ENCODE data around the gene TRIM28.

TRIM28 gene

GRCh38 chr19:58513213-58513693 lies 30.6 kb upstream of the TRIM28 start:
- peaks cover 3% of the 10 kb centered on the region for H3K4me1 ChIP-seq (ENCODE audit: control insufficient read depth, insufficient read depth, low read length, unreplicated experiment)
- no peak overlapping the region for H2AFZ ChIP-seq (ENCODE audit: low read length, unreplicated experiment)
- H3K36me3 ChIP-seq (ENCODE audit: insufficient read depth, low read length): no peaks in the 10 kb centered on the region
- peaks cover 19% of the 10 kb centered on the region for H3K79me2 ChIP-seq (ENCODE audit: control insufficient read depth, insufficient read depth, low read length, unreplicated experiment)
- no peak overlapping the region for H3K4me3 ChIP-seq (ENCODE audit: low read depth, low read length)
- no peaks in the 10 kb centered on the region for H3K27me3 ChIP-seq (ENCODE audit: insufficient read depth, low read length)
- H3K27ac ChIP-seq (ENCODE audit: low read depth, low read length): no peak overlapping the region

- H2AFZ ChIP-seq (ENCODE audit: low read length, unreplicated experiment): no peak overlapping the region
- no peaks in the 10 kb centered on the region for H3K36me3 ChIP-seq (ENCODE audit: insufficient read depth, low read length)
- no peak overlapping the region for H3K27ac ChIP-seq (ENCODE audit: low read depth, low read length)
- peak overlapping the region; percentile 63 for H3K4me3 ChIP-seq (ENCODE audit: low read depth, low read length)
- H3K79me2 ChIP-seq (ENCODE audit: control insufficient read depth, insufficient read depth, low read length, unreplicated experiment): peaks cover 25% of the 10 kb centered on the region
- H3K4me1 ChIP-seq (ENCODE audit: control insufficient read depth, insufficient read depth, low read length, unreplicated experiment): peaks cover 4% of the 10 kb centered on the region
- no peaks in the 10 kb centered on the region for H3K27me3 ChIP-seq (ENCODE audit: insufficient read depth, low read length)
Observed at GRCh38 chr19:58513694-58514563, 29.9 kb upstream of the TRIM28 start.

GRCh38 chr19:58514564-58515022 lies 29.3 kb upstream of the TRIM28 start:
- no peak overlapping the region for H3K27ac ChIP-seq (ENCODE audit: low read depth, low read length)

DNA sequence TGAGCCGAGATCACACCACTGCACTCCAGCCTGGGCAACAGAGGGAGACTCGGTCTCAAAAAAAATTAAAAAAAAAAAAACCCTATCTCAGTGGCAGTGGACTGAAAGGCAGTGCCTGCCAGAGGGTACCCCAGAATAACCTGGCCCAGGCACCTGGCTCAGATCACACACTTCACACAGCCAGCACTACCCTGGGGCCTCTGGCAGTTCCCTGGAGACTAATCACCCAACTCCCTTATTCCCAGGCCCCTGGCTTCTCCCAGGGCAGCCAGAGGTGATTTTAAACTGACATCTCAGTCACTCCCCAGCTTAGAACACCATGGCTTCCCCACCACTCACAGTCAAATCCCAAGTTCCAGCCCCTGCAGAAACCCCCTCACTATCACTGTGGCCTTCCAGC lies 28.6 kb upstream of the TRIM28 start:
- H2AFZ ChIP-seq (ENCODE audit: low read length, unreplicated experiment): no peak overlapping the region
- no peaks in the 10 kb centered on the region for H3K36me3 ChIP-seq (ENCODE audit: insufficient read depth, low read length)
- H3K4me1 ChIP-seq (ENCODE audit: control insufficient read depth, insufficient read depth, low read length, unreplicated experiment): peaks cover 4% of the 10 kb centered on the region
- no peak overlapping the region for H3K4me3 ChIP-seq (ENCODE audit: low read depth, low read length)
- H3K79me2 ChIP-seq (ENCODE audit: control insufficient read depth, insufficient read depth, low read length, unreplicated experiment): peaks cover 25% of the 10 kb centered on the region
- H3K27me3 ChIP-seq (ENCODE audit: insufficient read depth, low read length): no peaks in the 10 kb centered on the region
- H3K27ac ChIP-seq (ENCODE audit: low read depth, low read length): no peak overlapping the region

More at GRCh38 chr19:58514564-58515022, 29.3 kb upstream of the TRIM28 start:
- Histone ChIP-seq H3K4me3 (ENCODE audit: low read depth, low read length) (peak overlapping the region; percentile 63), H3K4me1 (ENCODE audit: control insufficient read depth, insufficient read depth, low read length, unreplicated experiment) (peaks cover 4% of the 10 kb centered on the region), H3K79me2 (ENCODE audit: control insufficient read depth, insufficient read depth, low read length, unreplicated experiment) (peaks cover 25% of the 10 kb centered on the region), H2AFZ (ENCODE audit: low read length, unreplicated experiment) (no peak overlapping the region), H3K36me3 (ENCODE audit: insufficient read depth, low read length) (no peaks in the 10 kb centered on the region), H3K27me3 (ENCODE audit: insufficient read depth, low read length) (no peaks in the 10 kb centered on the region)

DNA sequence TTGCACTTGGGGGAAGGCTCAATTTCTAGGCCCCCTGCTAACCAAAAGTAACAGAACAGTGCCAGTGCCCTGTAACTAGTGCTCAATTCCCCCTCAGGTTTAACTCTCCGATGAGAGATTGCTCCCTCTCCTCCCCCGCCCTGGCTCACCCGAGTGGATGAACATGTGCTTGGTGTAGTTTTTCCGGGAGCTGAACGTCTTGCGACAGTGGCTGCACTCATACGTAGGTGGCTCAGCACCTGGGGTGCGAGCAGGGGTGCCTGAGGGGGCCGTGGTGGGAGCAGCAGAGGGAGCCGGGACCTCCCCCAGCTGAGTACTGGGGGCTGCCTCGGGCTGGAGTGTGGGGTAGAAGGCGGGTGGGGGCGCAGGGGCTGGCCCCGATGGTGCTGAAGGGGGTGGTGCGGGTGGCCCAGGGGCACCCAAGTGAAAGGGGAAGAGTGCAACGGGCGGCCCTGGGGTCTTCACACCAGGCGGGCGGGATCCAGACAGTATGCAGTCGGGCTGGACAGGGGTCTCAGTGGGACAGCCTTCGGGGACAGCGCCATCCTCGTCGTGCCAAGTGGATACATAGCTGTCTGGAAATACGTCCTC lies 27.5 kb upstream of the TRIM28 start:
- Histone ChIP-seq H2AFZ (ENCODE audit: low read length, unreplicated experiment) (no peak overlapping the region), H3K4me1 (ENCODE audit: control insufficient read depth, insufficient read depth, low read length, unreplicated experiment) (peaks cover 6% of the 10 kb centered on the region), H3K27me3 (ENCODE audit: insufficient read depth, low read length) (no peaks in the 10 kb centered on the region), H3K4me3 (ENCODE audit: low read depth, low read length) (no peak overlapping the region), H3K36me3 (ENCODE audit: insufficient read depth, low read length) (no peaks in the 10 kb centered on the region), H3K27ac (ENCODE audit: low read depth, low read length) (no peak overlapping the region), H3K79me2 (ENCODE audit: control insufficient read depth, insufficient read depth, low read length, unreplicated experiment) (peaks cover 25% of the 10 kb centered on the region)

DNA sequence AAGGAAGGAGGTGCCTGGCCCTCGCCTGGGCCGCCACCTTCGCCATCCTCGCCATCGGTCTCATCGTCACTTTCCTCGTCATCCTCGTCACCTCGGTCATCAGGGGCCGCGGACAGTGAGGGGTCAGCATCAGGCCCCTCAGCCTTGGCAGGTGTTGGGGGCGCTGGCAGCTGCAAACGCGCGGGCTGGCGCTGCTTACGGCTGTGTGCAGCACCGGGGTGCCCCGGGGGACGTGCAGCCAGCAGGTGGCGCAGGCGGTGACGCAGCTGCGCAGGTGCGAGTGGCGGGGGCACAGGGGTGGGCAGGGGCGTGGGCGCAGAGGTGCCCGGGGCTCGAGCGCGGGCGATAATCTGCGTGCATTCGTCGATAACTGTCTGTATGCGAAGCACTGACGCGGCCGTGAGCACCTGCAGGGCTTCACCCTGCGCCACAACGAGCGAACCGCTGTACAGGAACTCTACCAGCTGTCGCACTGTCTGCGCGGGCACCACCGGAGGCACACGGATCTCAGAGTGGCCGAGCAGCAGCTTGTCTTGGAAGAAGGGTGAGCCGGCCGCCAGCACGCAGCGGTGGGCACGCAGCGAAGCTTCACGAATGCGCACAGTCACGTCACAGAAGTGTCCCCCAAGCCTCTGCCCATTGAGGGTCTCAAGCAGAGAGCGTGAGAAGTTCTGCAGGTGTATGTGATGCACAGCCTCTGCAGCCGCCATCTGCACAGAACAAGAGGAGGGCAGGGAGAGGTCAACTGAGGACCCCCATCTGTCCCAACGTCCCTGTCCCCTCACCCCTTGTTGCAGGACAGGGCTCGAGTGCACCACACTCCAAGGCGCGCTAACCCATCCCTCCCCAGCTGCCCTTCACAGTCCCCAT lies 26.7 kb upstream of the TRIM28 start:
- no peak overlapping the region for H3K4me3 ChIP-seq (ENCODE audit: low read depth, low read length)
- peaks cover 25% of the 10 kb centered on the region for H3K79me2 ChIP-seq (ENCODE audit: control insufficient read depth, insufficient read depth, low read length, unreplicated experiment)
- H3K27me3 ChIP-seq (ENCODE audit: insufficient read depth, low read length): no peaks in the 10 kb centered on the region
- H2AFZ ChIP-seq (ENCODE audit: low read length, unreplicated experiment): no peak overlapping the region
- H3K27ac ChIP-seq (ENCODE audit: low read depth, low read length): no peak overlapping the region
- H3K4me1 ChIP-seq (ENCODE audit: control insufficient read depth, insufficient read depth, low read length, unreplicated experiment): peaks cover 6% of the 10 kb centered on the region
- no peaks in the 10 kb centered on the region for H3K36me3 ChIP-seq (ENCODE audit: insufficient read depth, low read length)

DNA sequence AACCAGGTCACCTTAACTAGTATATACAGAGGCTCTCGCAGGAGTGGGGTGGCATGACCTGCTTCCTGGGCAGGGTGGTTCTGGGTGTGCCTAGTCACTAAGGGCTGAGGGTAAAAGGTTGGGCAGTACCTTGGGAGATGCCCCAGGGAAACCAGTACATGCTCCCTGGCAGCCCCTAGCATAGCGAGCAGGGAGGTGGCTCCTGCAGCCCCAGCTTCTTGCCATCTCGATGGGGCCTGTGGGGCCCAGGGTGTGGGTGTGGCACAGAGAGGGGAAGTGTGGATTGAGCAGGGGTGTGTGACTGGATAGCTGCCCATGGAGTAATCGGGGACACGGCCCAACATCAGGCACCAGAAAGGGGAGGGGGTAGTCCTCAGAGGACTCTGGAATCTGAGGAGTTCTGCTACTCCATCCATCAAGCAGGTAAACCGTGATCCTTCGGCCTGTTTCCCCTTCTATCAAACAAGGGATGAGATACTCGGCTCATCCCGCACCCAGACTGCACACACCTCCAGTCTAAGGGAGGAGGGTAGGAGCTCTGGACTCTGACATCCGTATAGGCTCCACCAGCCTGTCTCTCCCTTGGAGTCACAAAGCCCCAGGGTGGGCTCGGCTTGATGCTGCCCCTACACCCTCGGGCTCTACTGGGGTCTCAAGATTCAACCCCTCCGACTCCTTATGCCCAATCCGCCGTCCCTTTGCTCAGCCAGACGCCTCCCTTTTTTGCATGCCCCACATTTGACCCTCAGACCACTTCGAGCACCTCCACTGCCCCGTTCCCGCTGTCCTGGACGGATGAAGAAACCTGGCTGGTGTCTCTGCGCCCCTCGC lies 25.4 kb upstream of the TRIM28 start:
- no peaks in the 10 kb centered on the region for H3K36me3 ChIP-seq (ENCODE audit: insufficient read depth, low read length)
- H3K27me3 ChIP-seq (ENCODE audit: insufficient read depth, low read length): no peaks in the 10 kb centered on the region
- peaks cover 25% of the 10 kb centered on the region for H3K79me2 ChIP-seq (ENCODE audit: control insufficient read depth, insufficient read depth, low read length, unreplicated experiment)
- H3K4me3 ChIP-seq (ENCODE audit: low read depth, low read length): peak overlapping the region; percentile 82
- H2AFZ ChIP-seq (ENCODE audit: low read length, unreplicated experiment): no peak overlapping the region
- H3K27ac ChIP-seq (ENCODE audit: low read depth, low read length): peak overlapping the region; percentile 77; the same call in 1 of the 2 replicates
- H3K4me1 ChIP-seq (ENCODE audit: control insufficient read depth, insufficient read depth, low read length, unreplicated experiment): peaks cover 6% of the 10 kb centered on the region

GRCh38 chr19:58519087-58519354 lies 24.8 kb upstream of the TRIM28 start:
- peaks cover 25% of the 10 kb centered on the region for H3K79me2 ChIP-seq (ENCODE audit: control insufficient read depth, insufficient read depth, low read length, unreplicated experiment)
- peak overlapping the region; percentile 82 for H3K4me3 ChIP-seq (ENCODE audit: low read depth, low read length)
- no peaks in the 10 kb centered on the region for H3K27me3 ChIP-seq (ENCODE audit: insufficient read depth, low read length)
- peaks cover 6% of the 10 kb centered on the region for H3K4me1 ChIP-seq (ENCODE audit: control insufficient read depth, insufficient read depth, low read length, unreplicated experiment)
- H3K36me3 ChIP-seq (ENCODE audit: insufficient read depth, low read length): no peaks in the 10 kb centered on the region
- peak overlapping the region; percentile 77 for H3K27ac ChIP-seq (ENCODE audit: low read depth, low read length)
- H2AFZ ChIP-seq (ENCODE audit: low read length, unreplicated experiment): peak overlapping the region; percentile 37

DNA sequence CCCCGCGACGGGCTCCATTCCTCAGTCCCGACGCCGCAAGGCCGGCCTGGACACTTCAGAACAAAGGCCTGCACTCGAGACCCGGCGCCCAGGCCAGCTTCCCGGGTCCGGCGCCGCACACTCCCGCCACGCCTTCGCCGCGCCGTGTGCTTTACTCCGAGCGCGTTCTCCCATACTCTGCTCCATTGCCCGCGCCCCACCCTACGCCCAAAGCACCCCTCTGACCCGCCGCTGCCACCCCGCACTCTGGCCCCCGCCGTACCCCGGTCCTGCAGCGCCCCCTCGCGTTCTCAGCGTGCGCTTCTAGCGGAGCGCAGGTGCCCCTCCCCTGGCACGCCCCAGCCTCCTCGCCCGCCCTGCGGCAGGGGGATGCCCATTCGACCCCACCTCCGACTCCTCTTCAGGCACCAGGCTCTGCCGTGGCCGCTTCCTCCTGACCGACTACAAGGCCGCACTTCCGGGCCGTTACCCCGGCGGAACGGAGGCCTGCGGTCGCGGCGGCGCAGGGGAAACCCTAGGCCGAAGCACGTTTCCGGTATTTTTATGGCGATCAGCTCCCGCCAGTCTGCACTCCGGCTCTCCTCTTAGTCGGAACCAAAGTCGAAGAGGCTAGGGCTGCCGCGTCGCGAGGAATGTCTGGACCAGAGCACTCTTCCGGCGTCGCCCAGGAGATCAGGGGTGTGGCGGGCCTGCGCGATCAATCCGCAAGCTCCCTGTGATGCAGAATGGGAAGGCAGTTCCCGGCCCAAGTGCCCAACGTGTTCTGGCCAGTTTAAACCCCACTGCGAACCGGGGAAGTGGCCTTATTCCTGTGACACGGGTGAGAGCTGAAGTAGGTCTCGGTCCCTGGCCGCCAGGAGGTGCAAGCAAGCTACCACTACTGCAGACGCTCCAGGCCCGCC lies 24.3 kb upstream of the TRIM28 start, which contains the start of gene ZBTB45:
Gene ZBTB45, minus strand, starts transcription at position 456 of the 902 bp plus-strand sequence. CDS start 2,137 bp downstream, outside the sequence.
- Histone ChIP-seq H3K27me3 (ENCODE audit: insufficient read depth, low read length) (no peaks in the 10 kb centered on the region), H3K4me1 (ENCODE audit: control insufficient read depth, insufficient read depth, low read length, unreplicated experiment) (peaks cover 6% of the 10 kb centered on the region), H3K27ac (ENCODE audit: low read depth, low read length) (peak within 1 kb of the TSS; percentile 77), H3K79me2 (ENCODE audit: control insufficient read depth, insufficient read depth, low read length, unreplicated experiment) (peaks cover 21% of the 10 kb centered on the region), H3K36me3 (ENCODE audit: insufficient read depth, low read length) (no peaks in the 10 kb centered on the region), H3K4me3 (ENCODE audit: low read depth, low read length) (peak within 1 kb of the TSS; percentile 82), H2AFZ (ENCODE audit: low read length, unreplicated experiment) (peak within 1 kb of the TSS; percentile 37)
